GM21825 (cell line): ENCODE data around the gene CXXC1.
"Not testable (repeated sequence)": the region's sequence is repeated elsewhere in the genome, so short reads cannot be mapped to it uniquely, and the experiment has no call there.

ENCODE experiments used
- ATAC-seq: cut with Tn5 transposase; IDR thresholded peaks from one replicate; pipeline ENCODE4 v1.9.1; 2021; ENCODE audit warnings: mild to moderate bottlenecking, moderate library complexity; ENCODE audit not compliant: unreplicated experiment

The CXXC1 gene

GRCh38 chr18:50276452-50276851, 11.0 kb downstream of the CXXC1 start:
- no peak for ATAC-seq

GRCh38 chr18:50275503-50276036, 11.9 kb downstream of the CXXC1 start:
- no peak for ATAC-seq

DNA sequence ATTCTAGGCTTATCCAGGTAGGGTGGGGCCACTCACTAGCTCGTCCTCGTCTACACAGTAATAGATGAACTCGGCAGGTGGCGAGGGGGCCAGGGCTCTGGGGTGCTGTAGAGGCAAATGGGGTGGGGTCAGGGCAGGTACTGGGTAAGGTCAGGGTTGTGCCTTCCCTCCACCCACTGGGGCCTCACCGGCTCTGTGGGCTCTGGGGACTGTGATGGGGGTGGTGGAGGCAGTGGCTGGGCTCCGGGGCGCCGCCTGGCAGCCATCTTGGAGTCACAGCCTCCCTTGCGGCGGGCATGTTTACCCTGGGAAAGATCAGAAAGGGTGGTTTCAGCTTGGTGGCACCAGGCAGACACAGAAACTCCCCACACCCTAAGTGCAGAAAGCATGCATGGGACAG, 12.6 kb downstream of the CXXC1 start:
- ATAC-seq, result no peak

DNA sequence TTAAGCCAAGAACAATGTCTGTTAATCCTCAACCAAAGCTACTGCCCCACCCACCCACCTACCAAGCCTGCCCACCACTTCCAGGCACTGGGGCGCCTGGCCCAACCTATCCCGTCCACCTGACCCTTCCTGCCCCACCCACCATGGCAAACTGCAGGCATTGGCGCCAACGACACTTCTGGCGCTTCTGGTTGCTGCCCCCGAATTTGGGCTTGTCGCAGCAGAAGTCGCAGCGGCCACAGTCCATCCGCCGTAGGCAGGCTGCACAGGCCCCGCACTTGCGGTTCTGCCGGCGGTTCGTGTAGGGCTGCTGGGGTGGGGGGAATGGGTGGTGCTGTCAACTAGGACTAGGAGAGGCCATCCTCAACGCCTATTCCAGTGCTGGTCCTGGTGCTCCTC, 13.4 kb downstream of the CXXC1 start:
- no peak for ATAC-seq

- ATAC-seq, result no peak
These were observed 14.1 kb downstream of the CXXC1 start for GRCh38 chr18:50273203-50274043.

DNA sequence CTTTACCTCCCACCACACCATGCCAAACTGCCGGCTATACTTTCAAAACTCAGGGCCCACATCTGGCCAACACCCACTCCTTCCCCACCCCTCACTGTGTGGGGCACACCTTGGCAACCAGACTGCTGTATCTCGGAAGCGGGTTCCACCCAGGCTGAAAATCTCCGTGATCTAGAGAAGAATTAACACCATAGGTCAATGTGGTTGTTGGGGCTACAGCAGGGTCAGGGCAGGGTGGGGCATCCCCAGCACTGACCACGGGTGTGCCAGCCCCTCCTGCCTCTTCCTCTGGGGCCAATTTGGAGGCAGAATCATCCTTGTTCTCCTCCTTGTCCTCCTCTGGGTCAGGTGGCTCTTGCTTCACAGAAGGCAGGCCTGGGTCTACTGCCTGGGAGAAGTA, 14.9 kb downstream of the CXXC1 start:
- no peak for ATAC-seq

DNA sequence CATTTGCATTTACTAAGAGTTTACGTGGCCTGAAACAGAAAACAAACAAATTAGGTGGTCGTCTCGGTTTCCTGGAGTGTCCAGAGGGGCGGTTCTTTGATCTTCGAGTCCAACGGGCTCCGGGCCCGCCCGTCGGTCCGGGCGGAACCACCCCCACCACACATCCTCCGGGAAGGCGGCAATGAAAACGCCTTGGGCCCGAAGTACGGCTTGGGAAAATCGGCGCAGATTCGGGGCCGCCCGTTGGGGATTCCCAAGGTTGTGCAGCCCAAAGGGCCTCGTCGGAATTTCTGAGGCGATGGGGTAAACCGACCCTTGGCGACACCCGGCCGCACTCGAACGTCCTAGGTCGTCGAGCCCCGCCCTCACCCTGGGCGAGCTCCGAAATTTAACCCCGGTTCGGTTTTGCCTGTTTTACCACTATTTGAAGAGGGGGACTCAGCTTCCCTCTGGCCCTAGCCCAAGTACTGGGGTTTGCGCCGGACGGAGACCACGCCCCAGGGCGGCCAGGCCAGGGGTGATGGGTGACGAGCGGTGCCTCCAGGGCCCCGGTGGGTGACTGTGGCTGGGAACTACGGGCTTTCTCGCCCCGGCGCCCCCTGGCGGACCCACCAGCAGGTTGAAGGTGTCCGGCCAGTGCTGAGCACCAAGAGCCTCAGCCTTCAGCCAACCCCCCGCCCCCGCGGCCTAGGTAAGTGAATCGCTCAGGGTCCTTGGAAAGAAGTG, 19.3 kb downstream of the CXXC1 start:
- peak; percentile 58 for ATAC-seq

DNA sequence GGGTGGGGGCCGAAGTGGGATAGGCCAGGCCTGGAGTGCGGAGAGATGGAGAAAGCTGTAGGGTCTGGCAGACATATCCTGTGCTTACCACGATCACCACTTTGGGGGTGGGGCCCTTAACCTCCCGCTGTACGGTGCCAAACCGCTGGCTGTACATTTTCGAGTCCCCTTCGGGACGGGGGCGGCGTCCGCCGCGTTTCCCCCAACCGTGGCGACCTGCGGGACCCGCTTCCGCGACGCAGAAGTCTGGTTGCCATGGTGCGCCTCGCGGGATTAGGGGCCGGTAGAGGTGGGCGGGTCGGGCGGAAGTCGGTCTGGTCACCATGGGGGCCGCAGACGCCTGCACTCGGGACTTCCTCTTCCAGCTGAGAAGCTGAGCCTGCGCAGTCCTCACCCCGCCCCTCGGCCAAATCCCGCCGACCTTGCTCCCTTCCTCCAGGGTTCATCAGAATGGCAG, 21.2 kb downstream of the CXXC1 start, which contains the start of gene CFAP53:
Gene CFAP53 (minus strand): TSS at position 248 of the 457 bp plus-strand sequence. CDS start 91 bp downstream, at position 157.
- peak; percentile 79 for ATAC-seq

GRCh38 chr18:50262977-50263376, 24.5 kb downstream of the CXXC1 start:
- no peak for ATAC-seq

DNA sequence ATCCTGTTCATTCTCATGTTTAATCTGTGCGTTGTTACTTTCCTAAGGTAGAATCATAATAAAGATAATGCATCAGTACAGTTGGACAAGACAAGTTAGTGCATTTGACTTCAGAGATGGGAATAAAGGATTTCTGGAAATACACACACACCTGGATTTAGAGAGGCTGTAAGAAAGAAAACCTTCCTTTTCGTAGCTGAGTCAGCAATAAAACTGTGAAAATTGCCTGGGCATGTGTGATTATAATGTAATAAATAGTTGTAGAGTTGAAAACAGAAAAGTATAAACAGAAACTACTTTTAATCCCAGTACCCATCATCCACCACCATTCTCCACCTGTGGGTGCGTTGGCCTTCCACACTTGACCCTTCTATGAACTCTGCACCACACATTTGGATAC, 36.6 kb downstream of the CXXC1 start:
- no peak for ATAC-seq

DNA sequence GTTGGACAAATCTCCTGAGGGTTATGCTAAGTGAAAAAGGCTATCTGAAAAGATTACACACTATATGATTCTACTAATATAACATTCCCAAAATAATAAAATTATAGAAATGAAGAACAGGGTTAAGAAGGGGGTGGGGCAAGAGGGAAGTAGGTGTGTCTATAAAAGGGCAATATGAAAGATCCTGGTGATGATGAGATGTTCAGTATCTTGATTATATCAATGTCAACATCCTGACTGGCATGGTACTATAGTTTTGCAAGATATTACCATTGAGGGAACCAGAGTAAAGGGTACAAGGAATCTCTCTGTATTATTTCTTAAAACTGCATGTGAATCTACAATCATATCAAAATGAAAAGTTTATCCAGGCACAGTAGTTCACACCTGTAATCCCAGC, 37.9 kb downstream of the CXXC1 start:
- no peak for ATAC-seq

- no peak for ATAC-seq
These were observed 39.9 kb downstream of the CXXC1 start for GRCh38 chr18:50247561-50247960.

DNA sequence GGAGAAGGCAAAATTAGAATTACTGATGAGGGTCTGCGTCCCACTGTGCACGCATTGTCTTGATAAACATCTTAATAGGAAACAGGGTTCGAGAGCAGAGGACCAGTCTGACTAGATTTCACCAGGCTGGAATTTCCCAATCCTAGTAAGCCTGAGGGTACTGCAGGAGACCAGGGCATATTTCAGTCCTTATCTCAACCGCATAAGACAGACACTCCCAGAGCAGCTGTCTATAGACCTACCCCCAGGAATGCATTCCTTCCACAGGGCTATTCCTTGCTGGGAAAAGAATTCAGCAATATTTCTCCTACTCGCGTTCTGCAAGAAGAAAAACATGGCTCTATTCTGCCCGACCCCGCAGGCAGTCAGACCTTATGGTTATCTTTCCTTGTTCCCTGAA, 45.7 kb downstream of the CXXC1 start:
- not testable (repeated sequence) for ATAC-seq

- no peak for ATAC-seq
These were observed 47.4 kb downstream of the CXXC1 start for GRCh38 chr18:50240080-50240563.

DNA sequence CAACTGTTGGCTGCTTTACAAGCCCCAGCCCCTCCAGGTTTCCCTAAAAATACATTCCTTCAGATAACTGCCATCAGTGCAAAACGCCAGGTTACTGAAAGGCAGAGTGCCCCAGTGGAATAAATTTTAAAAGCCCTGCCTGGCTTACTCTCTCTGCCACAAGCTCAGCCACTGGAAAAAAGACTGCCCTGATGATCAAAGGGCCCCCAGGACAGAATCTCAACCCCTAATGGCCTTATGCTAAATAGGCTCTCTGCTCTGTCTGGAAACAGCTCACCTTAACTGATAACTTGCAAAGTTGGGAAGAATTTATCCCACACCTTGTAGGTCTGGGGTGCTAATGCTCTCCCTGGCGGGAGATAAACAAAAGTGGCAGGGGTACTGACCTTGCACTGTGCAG, 55.1 kb downstream of the CXXC1 start:
- ATAC-seq, result no peak
